ENCODE data around the gene KCNH3. TPM values are rescaled to one million over a fixed set of nuclear protein-coding genes. Genes with fewer than 3 reads are reported as not detected.

Gene KCNH3
- polyA plus RNA-seq, 1 donor, result 2.2 TPM

GRCh38 chr12:49553512-49554088, 14.8 kb downstream of the KCNH3 start:
- no peaks in the 10 kb centered on the region for H3K9me3 ChIP-seq (ENCODE audit: control insufficient read depth, low read depth, low read length)
- no peak for DNase-seq
- H3K27ac ChIP-seq (ENCODE audit: low read length), result no peak overlapping the region
- H3K36me3 ChIP-seq (ENCODE audit: control insufficient read depth, insufficient read depth, low read length), result peaks cover 27% of the 10 kb centered on the region
- H3K4me1 ChIP-seq (ENCODE audit: control insufficient read depth, insufficient read depth, low read length), result peaks cover 29% of the 10 kb centered on the region
- WGBS (ENCODE audit: insufficient coverage, low lambda C conversion rate), result no CpG with 5 or more reads among the region's 2 CpGs
- H3K27me3 ChIP-seq (ENCODE audit: control insufficient read depth, insufficient read depth, low read length), result peaks cover 6% of the 10 kb centered on the region
- H3K4me3 ChIP-seq (ENCODE audit: low read length), result no peak overlapping the region

GRCh38 chr12:49554266-49554665, 15.4 kb downstream of the KCNH3 start:
- no peak for DNase-seq
- no peak overlapping the region for H3K4me3 ChIP-seq (ENCODE audit: low read length)
- peaks cover 23% of the 10 kb centered on the region for H3K4me1 ChIP-seq (ENCODE audit: control insufficient read depth, insufficient read depth, low read length)
- H3K9me3 ChIP-seq (ENCODE audit: control insufficient read depth, low read depth, low read length), result no peaks in the 10 kb centered on the region
- no peaks in the 10 kb centered on the region for H3K27me3 ChIP-seq (ENCODE audit: control insufficient read depth, insufficient read depth, low read length)
- H3K27ac ChIP-seq (ENCODE audit: low read length), result no peak overlapping the region
- no CpG with 5 or more reads among the region's 15 CpGs for WGBS (ENCODE audit: insufficient coverage, low lambda C conversion rate)
- peaks cover 34% of the 10 kb centered on the region for H3K36me3 ChIP-seq (ENCODE audit: control insufficient read depth, insufficient read depth, low read length)

GRCh38 chr12:49555631-49556390, 17.0 kb downstream of the KCNH3 start:
- H3K27me3 ChIP-seq (ENCODE audit: control insufficient read depth, insufficient read depth, low read length), result no peaks in the 10 kb centered on the region
- H3K4me3 ChIP-seq (ENCODE audit: low read length), result no peak overlapping the region
- no peak overlapping the region for H3K27ac ChIP-seq (ENCODE audit: low read length)
- H3K36me3 ChIP-seq (ENCODE audit: control insufficient read depth, insufficient read depth, low read length), result peaks cover 49% of the 10 kb centered on the region
- peaks cover 8% of the 10 kb centered on the region for H3K4me1 ChIP-seq (ENCODE audit: control insufficient read depth, insufficient read depth, low read length)
- WGBS (ENCODE audit: insufficient coverage, low lambda C conversion rate), result no CpG with 5 or more reads among the region's 18 CpGs
- no peak for DNase-seq
- no peaks in the 10 kb centered on the region for H3K9me3 ChIP-seq (ENCODE audit: control insufficient read depth, low read depth, low read length)

GRCh38 chr12:49556391-49557186, 17.8 kb downstream of the KCNH3 start:
- no peak for DNase-seq
- no peak overlapping the region for H3K4me3 ChIP-seq (ENCODE audit: low read length)
- no peak overlapping the region for H3K27ac ChIP-seq (ENCODE audit: low read length)
- no peaks in the 10 kb centered on the region for H3K9me3 ChIP-seq (ENCODE audit: control insufficient read depth, low read depth, low read length)
- H3K36me3 ChIP-seq (ENCODE audit: control insufficient read depth, insufficient read depth, low read length), result peaks cover 54% of the 10 kb centered on the region
- no peaks in the 10 kb centered on the region for H3K27me3 ChIP-seq (ENCODE audit: control insufficient read depth, insufficient read depth, low read length)
- no CpG with 5 or more reads among the region's 12 CpGs for WGBS (ENCODE audit: insufficient coverage, low lambda C conversion rate)
- no peaks in the 10 kb centered on the region for H3K4me1 ChIP-seq (ENCODE audit: control insufficient read depth, insufficient read depth, low read length)

GRCh38 chr12:49557187-49557916, 18.5 kb downstream of the KCNH3 start:
- no peaks in the 10 kb centered on the region for H3K4me1 ChIP-seq (ENCODE audit: control insufficient read depth, insufficient read depth, low read length)
- no peak for DNase-seq
- no CpG with 5 or more reads among the region's 18 CpGs for WGBS (ENCODE audit: insufficient coverage, low lambda C conversion rate)
- H3K27me3 ChIP-seq (ENCODE audit: control insufficient read depth, insufficient read depth, low read length), result no peaks in the 10 kb centered on the region
- no peak overlapping the region for H3K4me3 ChIP-seq (ENCODE audit: low read length)
- no peaks in the 10 kb centered on the region for H3K9me3 ChIP-seq (ENCODE audit: control insufficient read depth, low read depth, low read length)
- peaks cover 62% of the 10 kb centered on the region for H3K36me3 ChIP-seq (ENCODE audit: control insufficient read depth, insufficient read depth, low read length)
- no peak overlapping the region for H3K27ac ChIP-seq (ENCODE audit: low read length)

GRCh38 chr12:49557917-49558215, 19.0 kb downstream of the KCNH3 start:
- Histone ChIP-seq H3K27ac (ENCODE audit: low read length) (no peak overlapping the region), H3K4me1 (ENCODE audit: control insufficient read depth, insufficient read depth, low read length) (no peaks in the 10 kb centered on the region), H3K27me3 (ENCODE audit: control insufficient read depth, insufficient read depth, low read length) (no peaks in the 10 kb centered on the region), H3K36me3 (ENCODE audit: control insufficient read depth, insufficient read depth, low read length) (peaks cover 67% of the 10 kb centered on the region), H3K9me3 (ENCODE audit: control insufficient read depth, low read depth, low read length) (no peaks in the 10 kb centered on the region), H3K4me3 (ENCODE audit: low read length) (no peak overlapping the region)
- WGBS (ENCODE audit: insufficient coverage, low lambda C conversion rate), result no CpG with 5 or more reads among the region's 7 CpGs
- DNase-seq, result no peak

GRCh38 chr12:49558526-49558925, 19.7 kb downstream of the KCNH3 start:
- Histone ChIP-seq H3K9me3 (ENCODE audit: control insufficient read depth, low read depth, low read length) (no peaks in the 10 kb centered on the region), H3K27me3 (ENCODE audit: control insufficient read depth, insufficient read depth, low read length) (no peaks in the 10 kb centered on the region), H3K4me3 (ENCODE audit: low read length) (no peak overlapping the region), H3K27ac (ENCODE audit: low read length) (no peak overlapping the region), H3K36me3 (ENCODE audit: control insufficient read depth, insufficient read depth, low read length) (peaks cover 73% of the 10 kb centered on the region), H3K4me1 (ENCODE audit: control insufficient read depth, insufficient read depth, low read length) (no peaks in the 10 kb centered on the region)
- no peak for DNase-seq
- WGBS (ENCODE audit: insufficient coverage, low lambda C conversion rate), result no CpG with 5 or more reads among the region's 13 CpGs

GRCh38 chr12:49559011-49559675, 20.3 kb downstream of the KCNH3 start:
- Histone ChIP-seq H3K4me1 (ENCODE audit: control insufficient read depth, insufficient read depth, low read length) (no peaks in the 10 kb centered on the region), H3K27ac (ENCODE audit: low read length) (no peak overlapping the region), H3K9me3 (ENCODE audit: control insufficient read depth, low read depth, low read length) (no peaks in the 10 kb centered on the region), H3K4me3 (ENCODE audit: low read length) (no peak overlapping the region), H3K27me3 (ENCODE audit: control insufficient read depth, insufficient read depth, low read length) (no peaks in the 10 kb centered on the region), H3K36me3 (ENCODE audit: control insufficient read depth, insufficient read depth, low read length) (peaks cover 79% of the 10 kb centered on the region)
- no peak for DNase-seq
- WGBS (ENCODE audit: insufficient coverage, low lambda C conversion rate), result no CpG with 5 or more reads among the region's 17 CpGs

GRCh38 chr12:49560695-49561094, 21.9 kb downstream of the KCNH3 start:
- Histone ChIP-seq H3K9me3 (ENCODE audit: control insufficient read depth, low read depth, low read length) (no peaks in the 10 kb centered on the region), H3K27me3 (ENCODE audit: control insufficient read depth, insufficient read depth, low read length) (no peaks in the 10 kb centered on the region), H3K4me1 (ENCODE audit: control insufficient read depth, insufficient read depth, low read length) (no peaks in the 10 kb centered on the region), H3K27ac (ENCODE audit: low read length) (no peak overlapping the region), H3K36me3 (ENCODE audit: control insufficient read depth, insufficient read depth, low read length) (peaks cover 95% of the 10 kb centered on the region), H3K4me3 (ENCODE audit: low read length) (no peak overlapping the region)
- whole genome bisulfite sequencing (ENCODE audit: insufficient coverage, low lambda C conversion rate), result no CpG with 5 or more reads among the region's 7 CpGs
- DNase-seq, result no peak

GRCh38 chr12:49562233-49562632, 23.4 kb downstream of the KCNH3 start:
- H3K27me3 ChIP-seq (ENCODE audit: control insufficient read depth, insufficient read depth, low read length), result no peaks in the 10 kb centered on the region
- H3K27ac ChIP-seq (ENCODE audit: low read length), result no peak overlapping the region
- no peak for DNase-seq
- peaks cover 6% of the 10 kb centered on the region for H3K4me1 ChIP-seq (ENCODE audit: control insufficient read depth, insufficient read depth, low read length)
- H3K36me3 ChIP-seq (ENCODE audit: control insufficient read depth, insufficient read depth, low read length), result peaks cover 85% of the 10 kb centered on the region
- H3K4me3 ChIP-seq (ENCODE audit: low read length), result no peak overlapping the region
- WGBS (ENCODE audit: insufficient coverage, low lambda C conversion rate), result 100% methylated on average over 1 of the region's 6 CpGs
- H3K9me3 ChIP-seq (ENCODE audit: control insufficient read depth, low read depth, low read length), result no peaks in the 10 kb centered on the region
